Right lobe of liver (tissue), 6 donors: ENCODE results near the gene FUT6. TPM values are rescaled to one million over a fixed set of nuclear protein-coding genes. Genes with fewer than 3 reads are reported as not detected.
A peak's percentile ranks its signal among the peaks of the same experiment; 100 is the strongest.
"Not testable (repeated sequence)": the region's sequence is repeated elsewhere in the genome, so short reads cannot be mapped to it uniquely, and the experiment has no call there.

ENCODE experiments used
- ATAC-seq, 4 donors: fragments of 200-7000 bp; cut with Tn5 transposase; one replicate each; pipeline ENCODE4 v1.9.1; 2020; ENCODE audit warnings: mild to moderate bottlenecking in 4 of 4, moderate library complexity in 4 of 4
- DNase-seq, 3 donors: peaks; one replicate each; pipeline ENCODE4 v3.0.0-alpha.2; 2020
- H3K27ac ChIP-seq, 3 donors: fragments of 200-600 bp; one replicate each; pipeline ENCODE4 v1.8.0; 2022
- H3K27me3 ChIP-seq, 2 donors: fragments of 200-600 bp; one replicate each; pipeline ENCODE4 v1.8.0; 2022
- H3K36me3 ChIP-seq, 4 donors: fragments of 200-600 bp; sonication (generic) in 1 of 4; one replicate each; pipeline versions ENCODE4 v1.5.1 to v1.8.0; 2017 to 2022; ENCODE audit warnings: control low read depth in 1 of 4
- H3K4me1 ChIP-seq, 4 donors: fragments of 200-600 bp; sonication (generic) in 1 of 4; one replicate each; pipeline versions ENCODE4 v1.5.1 to v1.8.0; 2017 to 2022; ENCODE audit warnings: control low read depth in 1 of 4
- H3K4me3 ChIP-seq, 3 donors: fragments of 200-600 bp; one replicate each; pipeline ENCODE4 v1.8.0; 2022
- H3K9me3 ChIP-seq, 4 donors: fragments of 200-600 bp; sonication (generic) in 1 of 4; one replicate each; pipeline versions ENCODE4 v1.5.1 to v1.8.0; 2017 to 2022; ENCODE audit warnings: control low read depth in 1 of 4
- POLR2A ChIP-seq: fragments of 450-650 bp; IDR thresholded peaks from one replicate; pipeline ENCODE4 v1.6.1; 2017; ENCODE audit warnings: antibody characterized with exemption, mild to moderate bottlenecking
- WGBS: methylation state at CpG from one replicate; pipeline ENCODE4 v1.1.6; 2018; ENCODE audit warnings: low coverage, low lambda C conversion rate; ENCODE audit not compliant: insufficient coverage; ENCODE audit errors: missing lambda C conversion rate; 5-methylcytosine and 5-hydroxymethylcytosine counted together
- intact Hi-C, 2 donors: fragments of 100-400 bp; cut with DNase I; formaldehyde crosslinking; loops; one replicate each; pipeline versions ENCODE4 v1.11.2 to v1.14.1; 2022
- total RNA-seq, 6 experiments: library from RNA; depleted of rRNA in 2 of 6; stranded (reverse); fragments of >200 nt in 2 of 6; fragmentation: NEBNext Ultra II Directional in 3 of 6; extraction: Animal tissue kit (Norgen Biotek cat#: 25700) in 3 of 6; gene quantifications; one replicate each; pipeline versions ENCODE4 v1.1.0 to v1.2.4, GENCODE V29; 2016 to 2023
- TF ChIP-seq, protein P1 (sequence below), 4 donors: fragments of 200-600 bp in 3 of 4; fragments of 450-650 bp in 1 of 4; IDR thresholded peaks; one replicate each; pipeline versions ENCODE4 v1.5.1 to v1.8.0; 2016 to 2022; ENCODE audit warnings: antibody characterized with exemption in 4 of 4, mild to moderate bottlenecking in 2 of 4
- donor health status: DM: no; HTN: yes; CAD: no.
- donor health status: DM: no; HTN: no; CAD: no.
- donor health status: DM: no; HTN: no; CAD: no.
- donor health status: DM: no; HTN: yes; CAD: no.
- donor health status: DM: no; HTN: yes; CAD: no.

Gene FUT6
- total RNA-seq, 6 experiments from 2014 or later = 2.3 to 28.1 (median 9.7) TPM

DNA sequence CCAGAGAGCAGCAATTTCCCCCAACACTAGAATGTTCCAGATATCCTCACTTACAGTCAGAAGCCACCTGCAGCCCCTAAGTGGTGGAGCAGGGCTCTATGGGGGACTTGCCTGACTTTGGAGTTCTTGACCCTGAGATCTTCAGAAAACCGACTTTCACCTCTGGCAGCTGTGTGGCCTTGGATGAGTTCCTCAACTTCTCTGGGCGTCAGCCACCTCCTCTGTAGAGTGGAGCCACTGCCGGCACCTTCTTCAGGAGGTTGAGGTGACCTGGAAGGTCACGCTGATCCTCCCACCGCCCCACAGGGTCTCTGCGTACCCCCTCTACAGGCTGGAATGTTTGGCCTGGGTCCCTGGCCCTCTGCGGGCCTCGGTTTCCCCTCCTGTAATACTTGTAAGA lies 37.9 kb upstream of the FUT6 start:
- Histone ChIP-seq H3K4me3 (no peak overlapping the region), H3K9me3 (no peaks in the 10 kb centered on the region), H3K36me3 (no peaks in the 10 kb centered on the region), H3K27me3 (no peaks in the 10 kb centered on the region), H3K4me1 (peaks cover 0 to 30% (median 11%) of the 10 kb centered on the region in 4 donors), H3K27ac (no peak overlapping the region)
- ATAC-seq = no peak
- DNase-seq = no peak
- TF ChIP-seq, protein P1, sequence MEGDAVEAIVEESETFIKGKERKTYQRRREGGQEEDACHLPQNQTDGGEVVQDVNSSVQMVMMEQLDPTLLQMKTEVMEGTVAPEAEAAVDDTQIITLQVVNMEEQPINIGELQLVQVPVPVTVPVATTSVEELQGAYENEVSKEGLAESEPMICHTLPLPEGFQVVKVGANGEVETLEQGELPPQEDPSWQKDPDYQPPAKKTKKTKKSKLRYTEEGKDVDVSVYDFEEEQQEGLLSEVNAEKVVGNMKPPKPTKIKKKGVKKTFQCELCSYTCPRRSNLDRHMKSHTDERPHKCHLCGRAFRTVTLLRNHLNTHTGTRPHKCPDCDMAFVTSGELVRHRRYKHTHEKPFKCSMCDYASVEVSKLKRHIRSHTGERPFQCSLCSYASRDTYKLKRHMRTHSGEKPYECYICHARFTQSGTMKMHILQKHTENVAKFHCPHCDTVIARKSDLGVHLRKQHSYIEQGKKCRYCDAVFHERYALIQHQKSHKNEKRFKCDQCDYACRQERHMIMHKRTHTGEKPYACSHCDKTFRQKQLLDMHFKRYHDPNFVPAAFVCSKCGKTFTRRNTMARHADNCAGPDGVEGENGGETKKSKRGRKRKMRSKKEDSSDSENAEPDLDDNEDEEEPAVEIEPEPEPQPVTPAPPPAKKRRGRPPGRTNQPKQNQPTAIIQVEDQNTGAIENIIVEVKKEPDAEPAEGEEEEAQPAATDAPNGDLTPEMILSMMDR (IDR thresholded peaks at IDR 0.05) = no peak
- TF ChIP-seq POLR2A = no peak
- WGBS = no CpG with 5 or more reads among the region's 8 CpGs
- intact Hi-C loops = no loop called here

DNA sequence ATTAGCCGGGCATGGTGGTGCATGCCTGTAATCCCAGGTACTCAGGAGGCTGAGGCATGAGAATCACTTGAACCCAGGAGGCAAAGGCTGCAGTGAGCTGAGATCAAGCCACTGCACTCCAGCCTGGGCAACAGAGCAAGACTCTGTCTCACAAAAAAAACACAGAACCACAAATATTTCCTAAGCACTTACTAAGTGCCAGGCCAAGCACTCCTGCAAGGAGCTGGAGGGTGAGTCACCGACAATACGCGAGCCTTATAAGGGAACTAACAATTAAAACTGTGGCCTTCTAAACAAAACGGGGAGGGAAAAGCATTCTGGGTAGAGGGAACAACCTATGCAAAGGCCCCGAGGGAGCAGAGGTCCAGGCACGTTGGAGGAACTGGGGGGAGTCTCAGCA lies 35.0 kb upstream of the FUT6 start:
- intact Hi-C loops, H3K9me3 ChIP-seq, H3K36me3 ChIP-seq, H3K27ac ChIP-seq, ATAC-seq, DNase-seq, H3K27me3 ChIP-seq, H3K4me3 ChIP-seq: not testable (repeated sequence)
- WGBS = 76% methylated on average over 7 of the region's 7 CpGs
- peaks cover 0 to 24% (median 12%) of the 10 kb centered on the region in 4 donors for H3K4me1 ChIP-seq

DNA sequence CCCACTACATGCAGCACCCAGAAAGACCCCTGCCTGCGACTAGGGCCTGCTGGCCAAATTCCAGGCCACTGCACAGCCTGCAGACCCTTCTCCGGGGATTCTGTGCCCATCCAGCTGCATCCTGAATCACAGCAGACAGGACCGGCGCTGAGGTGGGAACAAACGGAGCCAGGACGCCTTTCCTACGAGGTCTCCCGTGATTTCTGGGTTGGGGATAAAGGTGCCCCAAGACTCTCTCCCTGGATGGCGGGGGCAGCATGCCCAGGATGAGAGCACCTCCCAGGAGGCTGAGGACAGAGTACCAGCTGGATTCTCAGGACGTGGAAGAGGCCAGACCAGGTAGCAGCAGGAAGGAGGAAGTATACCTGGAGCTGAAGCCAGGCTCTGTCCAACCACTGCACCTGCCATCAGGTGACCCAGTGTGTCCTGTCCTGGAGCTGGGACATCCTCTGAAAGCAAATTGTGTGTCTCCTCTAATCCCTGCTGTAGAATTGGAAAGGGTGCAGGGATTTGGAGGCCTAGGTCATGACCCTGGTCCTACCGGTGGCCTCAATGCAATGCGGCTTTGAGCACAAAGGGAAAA lies 34.2 kb upstream of the FUT6 start:
- intact Hi-C loops = no loop called here
- H3K4me3 ChIP-seq = no peak overlapping the region
- TF ChIP-seq, protein P1 (IDR thresholded peaks at IDR 0.05) = no peak
- no peak for TF ChIP-seq POLR2A
- DNase-seq = no peak
- H3K4me1 ChIP-seq = peaks cover 0 to 24% (median 9%) of the 10 kb centered on the region in 4 donors
- H3K27me3 ChIP-seq = no peaks in the 10 kb centered on the region
- H3K27ac ChIP-seq = peak overlapping the region in 1 of 3 donors; percentile 24
- H3K36me3 ChIP-seq = no peaks in the 10 kb centered on the region
- H3K9me3 ChIP-seq = no peaks in the 10 kb centered on the region
- WGBS = 67% methylated on average over 2 of the region's 12 CpGs
- ATAC-seq = no peak

DNA sequence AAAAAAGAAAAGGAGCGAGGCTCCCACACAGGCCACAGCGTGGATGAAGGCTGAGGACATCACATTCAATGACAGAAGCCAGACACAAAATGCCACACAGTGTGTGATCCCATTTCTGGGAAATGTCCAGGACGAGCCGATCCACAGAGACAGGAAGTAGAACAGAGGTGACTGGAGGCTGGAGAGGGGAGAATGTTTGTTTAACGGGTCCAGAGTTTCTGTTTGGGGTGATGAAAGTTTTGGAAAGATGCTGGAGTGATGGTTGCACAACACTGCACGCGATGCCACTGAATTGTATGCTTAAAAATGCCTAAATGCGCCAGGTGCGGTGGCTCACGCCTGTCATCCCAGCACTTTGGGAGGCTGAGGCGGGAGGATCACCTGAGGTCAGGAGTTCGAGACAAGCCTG lies 31.5 kb upstream of the FUT6 start:
- Histone ChIP-seq H3K4me1 (peaks cover 0 to 24% (median 9%) of the 10 kb centered on the region in 4 donors), H3K27ac (peak overlapping the region; percentile 58 to 84 (median 82)), H3K27me3 (no peaks in the 10 kb centered on the region), H3K4me3 (no peak overlapping the region), H3K9me3 (no peaks in the 10 kb centered on the region), H3K36me3 (no peaks in the 10 kb centered on the region)
- peak; percentile 75 for TF ChIP-seq POLR2A
- TF ChIP-seq, protein P1 (IDR thresholded peaks at IDR 0.05) = no peak
- 22% methylated on average over 11 of the region's 12 CpGs for WGBS
- ATAC-seq (peak; percentile 80 to 85 (median 84)), DNase-seq (peak; percentile 70 to 92 (median 82))
- intact Hi-C loops = no loop called here

GRCh38 chr19:5867201-5868136 lies 28.0 kb upstream of the FUT6 start:
- H3K27ac ChIP-seq = no peak overlapping the region
- H3K27me3 ChIP-seq = no peaks in the 10 kb centered on the region
- no peak for TF ChIP-seq POLR2A
- TF ChIP-seq, protein P1 (IDR thresholded peaks at IDR 0.05) = no peak
- no peaks in the 10 kb centered on the region for H3K9me3 ChIP-seq
- ATAC-seq (no peak), DNase-seq (no peak)
- intact Hi-C loops = no loop called here
- H3K36me3 ChIP-seq = no peaks in the 10 kb centered on the region
- peaks cover 0 to 21% (median 7%) of the 10 kb centered on the region in 4 donors for H3K4me1 ChIP-seq
- 84% methylated on average over 11 of the region's 31 CpGs for WGBS
- H3K4me3 ChIP-seq = no peak overlapping the region
